K562 (cell line): ENCODE measurements around the gene ASS1. TPM values are rescaled to one million over a fixed set of nuclear protein-coding genes. Genes with fewer than 3 reads are reported as not detected.

Experiments used
- ATF4 ChIP-seq: fragments of 450-650 bp; formaldehyde crosslinking; IDR thresholded peaks from 2 replicates; pipeline ENCODE4 v1.4.0; 2022; ENCODE audit warnings: mild to moderate bottlenecking, moderate library complexity
- CBFB ChIP-seq: sonication (generic); formaldehyde crosslinking; IDR thresholded peaks from 2 replicates; pipeline ENCODE4 v1.4.0; 2020; ENCODE audit warnings: mild to moderate bottlenecking, missing genetic modification reagents
- ESRRA ChIP-seq: fragments of 450-650 bp; IDR thresholded peaks from 2 replicates; pipeline ENCODE4 v1.6.1; 2014; ENCODE audit warnings: low read depth, mild to moderate bottlenecking, moderate library complexity, borderline replicate concordance
- FOS ChIP-seq: IDR thresholded peaks from 3 replicates; pipeline ENCODE4 v1.6.1; 2011; ENCODE audit not compliant: insufficient read length; ENCODE audit errors: extremely low read depth
- KLF6 ChIP-seq: fragments of 250-450 bp; sonication (Bioruptor Pico); IDR thresholded peaks from 2 replicates; pipeline ENCODE4 v1.4.0; 2020; ENCODE audit warnings: mild to moderate bottlenecking, moderate library complexity, borderline replicate concordance
- L3MBTL2 ChIP-seq: fragments of 450-650 bp; IDR thresholded peaks from 2 replicates; pipeline ENCODE4 v1.6.1; 2016; ENCODE audit warnings: mild to moderate bottlenecking, moderate library complexity
- MTA3 ChIP-seq: fragments of 450-650 bp; formaldehyde crosslinking; IDR thresholded peaks from 2 replicates; pipeline ENCODE4 v1.6.1; 2017; ENCODE audit warnings: mild to moderate bottlenecking, borderline replicate concordance
- NFYB ChIP-seq: IDR thresholded peaks from 2 replicates; pipeline ENCODE4 v1.6.1; 2011; ENCODE audit warnings: mild to moderate bottlenecking, moderate library complexity; ENCODE audit not compliant: insufficient read length; ENCODE audit errors: extremely low read depth
- POLR2G ChIP-seq: fragments of 200-400 bp; formaldehyde crosslinking; IDR thresholded peaks from 2 replicates; pipeline ENCODE4 v1.6.1; 2017; ENCODE audit warnings: low read depth, mild to moderate bottlenecking, antibody characterized with exemption, low read length, moderate library complexity
- PTBP1 ChIP-seq: fragments of 200-400 bp; formaldehyde crosslinking; IDR thresholded peaks from 2 replicates; pipeline ENCODE4 v1.6.1; 2017; ENCODE audit warnings: low read depth, low read length
- SAFB ChIP-seq: fragments of 200-400 bp; formaldehyde crosslinking; IDR thresholded peaks from 2 replicates; pipeline ENCODE4 v1.6.1; 2017; ENCODE audit warnings: low read depth, low read length, borderline replicate concordance
- SMARCE1 ChIP-seq: fragments of 450-650 bp; IDR thresholded peaks from 2 replicates; pipeline ENCODE4 v1.7.1; 2016; ENCODE audit warnings: mild to moderate bottlenecking
- SRSF3 ChIP-seq: fragments of 200-400 bp; formaldehyde crosslinking; IDR thresholded peaks from 2 replicates; pipeline ENCODE4 v1.6.1; 2016; ENCODE audit warnings: mild to moderate bottlenecking, low read length, moderate library complexity; ENCODE audit not compliant: insufficient read depth
- STAT5A ChIP-seq: IDR thresholded peaks from 2 replicates; pipeline ENCODE4 v1.6.1; 2012; ENCODE audit warnings: low read length, inconsistent platforms, borderline replicate concordance
- TFAM ChIP-seq: fragments of 250-450 bp; sonication (Bioruptor Pico); conservative IDR thresholded peaks from 2 replicates; pipeline ENCODE4 v1.5.0; 2021; ENCODE audit warnings: mild to moderate bottlenecking, moderate library complexity
- TRIM28 ChIP-seq: fragments of 450-650 bp; IDR thresholded peaks from 2 replicates; pipeline ENCODE4 v1.6.1; 2017
- YY1 ChIP-seq, 3 experiments: IDR thresholded peaks; 2 replicates each; pipeline ENCODE4 v1.6.1; 2011; ENCODE audit warnings: low read length in 2 of 3, mild to moderate bottlenecking in 2 of 3, moderate library complexity in 2 of 3, borderline replicate concordance in 1 of 3, control low read depth in 1 of 3, low read depth in 1 of 3; ENCODE audit not compliant: insufficient read depth in 3 of 3, insufficient replicate concordance in 2 of 3, control insufficient read depth in 1 of 3, insufficient read length in 1 of 3; ENCODE audit errors: extremely low read depth in 1 of 3
- ZBTB17 ChIP-seq: fragments of 450-650 bp; formaldehyde crosslinking; IDR thresholded peaks from 2 replicates; pipeline ENCODE4 v1.4.0; 2020; ENCODE audit warnings: mild to moderate bottlenecking
- ZNF165 ChIP-seq: fragments of 250-450 bp; sonication (Bioruptor Pico); IDR thresholded peaks from 2 replicates; pipeline ENCODE4 v1.4.0; 2020; ENCODE audit warnings: borderline replicate concordance
- ZNF431 ChIP-seq: sonication (generic); formaldehyde crosslinking; IDR thresholded peaks from 2 replicates; pipeline ENCODE4 v1.8.0; 2022; ENCODE audit warnings: mild to moderate bottlenecking, missing genetic modification reagents
- ZNF740 ChIP-seq, 3 experiments: fragments of 200-800 bp in 1 of 3; sonication (Bioruptor generic) in 1 of 3; sonication (generic) in 1 of 3; formaldehyde crosslinking in 1 of 3; IDR thresholded peaks; 2 replicates each; pipeline versions ENCODE4 v1.6.1 to v1.8.0; 2016 to 2022; ENCODE audit warnings: mild to moderate bottlenecking in 2 of 3, missing compliant biosample characterization in 2 of 3, missing genetic modification characterization in 2 of 3, missing genetic modification reagents in 1 of 3
- ZNF766 ChIP-seq: fragments of 200-800 bp; sonication (Bioruptor generic); conservative IDR thresholded peaks from 2 replicates; pipeline ENCODE4 v1.6.1; 2016; ENCODE audit warnings: missing genetic modification characterization, missing compliant biosample characterization
- polyA plus RNA-seq, 8 experiments: library from polyadenylated mRNA; depleted of rRNA in 4 of 8; stranded (reverse) in 5 of 8; unstranded in 3 of 8; fragments of >200 nt; fragmentation: Nextera tagmentation in 2 of 8; fragmentation: Illumina TruSeq in 1 of 8; extraction: Ambion mirVana in 2 of 8; extraction: Trizol in 1 of 8; gene quantifications; 2 replicates each; pipeline versions ENCODE4 v1.2.1 to v1.2.3, GENCODE V29; 2011 to 2014; ENCODE audit warnings: inconsistent platforms in 1 of 8, missing spikeins in 1 of 8
- total RNA-seq, 7 experiments: library from RNA; depleted of rRNA in 6 of 7; stranded (reverse); fragments of >200 nt in 6 of 7; fragmentation: Illumina TruSeq in 2 of 7; extraction: Trizol in 2 of 7; gene quantifications; 2 replicates each; pipeline versions ENCODE4 v1.2.1 to v1.2.3, GENCODE V29; 2011 to 2021; ENCODE audit warnings: low replicate concordance in 1 of 7
- TF ChIP-seq, protein P1 (sequence below): fragments of 450-650 bp; formaldehyde crosslinking; IDR thresholded peaks from 2 replicates; pipeline ENCODE4 v1.4.0; 2020; ENCODE audit warnings: mild to moderate bottlenecking, moderate library complexity
- TF ChIP-seq, protein P2 (sequence below): fragments of 450-650 bp; IDR thresholded peaks from 2 replicates; pipeline ENCODE4 v1.6.1; 2017; ENCODE audit warnings: mild to moderate bottlenecking, moderate library complexity

Gene ASS1
- total and polyA plus RNA-seq, 9 of the 15 experiments (the other 6 are each of a cell fraction or from before 2014, with no cell fraction given), result 1.5 to 5.7 (median 3.7) TPM

DNA sequence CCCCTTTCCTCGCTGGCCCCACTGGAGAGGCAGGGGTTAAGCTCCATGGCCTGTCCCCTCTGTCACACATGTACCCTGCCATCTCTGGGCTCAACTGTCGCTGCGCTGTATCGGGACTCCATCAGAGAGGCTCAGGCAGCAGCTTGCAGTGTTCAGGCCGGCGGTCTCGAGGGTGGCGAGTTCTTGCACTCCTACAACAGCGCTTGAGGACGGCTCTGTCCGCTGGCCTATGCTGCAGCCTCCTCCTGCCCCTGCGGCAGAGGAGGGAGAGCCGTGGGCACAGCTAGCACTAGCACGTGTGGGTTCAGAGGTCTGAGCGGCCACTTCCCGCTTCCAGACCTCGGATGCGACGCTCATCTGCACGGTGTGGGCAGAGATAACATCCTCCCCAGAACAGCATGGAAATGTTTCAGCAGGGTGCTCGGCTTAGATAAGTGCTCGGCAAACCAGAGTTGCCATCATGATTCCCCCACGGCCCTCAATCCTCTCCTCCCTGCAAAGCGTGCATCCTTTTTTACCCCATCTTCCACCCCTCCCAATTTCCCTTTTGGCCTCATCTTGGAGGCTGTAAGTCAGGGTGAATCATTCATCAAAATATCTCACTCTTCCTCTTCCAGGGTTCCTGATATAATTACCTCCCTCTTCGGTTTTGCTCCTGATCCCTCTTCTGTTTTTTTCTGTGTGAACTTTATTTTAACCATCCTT is 92.7 kb downstream of the ASS1 start (continued):
- TF ChIP-seq SMARCE1, result peak; percentile 97
- TF ChIP-seq STAT5A, result peak; percentile 92
- TF ChIP-seq, protein P1, sequence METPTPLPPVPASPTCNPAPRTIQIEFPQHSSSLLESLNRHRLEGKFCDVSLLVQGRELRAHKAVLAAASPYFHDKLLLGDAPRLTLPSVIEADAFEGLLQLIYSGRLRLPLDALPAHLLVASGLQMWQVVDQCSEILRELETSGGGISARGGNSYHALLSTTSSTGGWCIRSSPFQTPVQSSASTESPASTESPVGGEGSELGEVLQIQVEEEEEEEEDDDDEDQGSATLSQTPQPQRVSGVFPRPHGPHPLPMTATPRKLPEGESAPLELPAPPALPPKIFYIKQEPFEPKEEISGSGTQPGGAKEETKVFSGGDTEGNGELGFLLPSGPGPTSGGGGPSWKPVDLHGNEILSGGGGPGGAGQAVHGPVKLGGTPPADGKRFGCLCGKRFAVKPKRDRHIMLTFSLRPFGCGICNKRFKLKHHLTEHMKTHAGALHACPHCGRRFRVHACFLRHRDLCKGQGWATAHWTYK (CRISPR knock-in tag), result peak; percentile 95
- TF ChIP-seq TFAM (CRISPR knock-in tag), result no peak
- TF ChIP-seq, protein P2, sequence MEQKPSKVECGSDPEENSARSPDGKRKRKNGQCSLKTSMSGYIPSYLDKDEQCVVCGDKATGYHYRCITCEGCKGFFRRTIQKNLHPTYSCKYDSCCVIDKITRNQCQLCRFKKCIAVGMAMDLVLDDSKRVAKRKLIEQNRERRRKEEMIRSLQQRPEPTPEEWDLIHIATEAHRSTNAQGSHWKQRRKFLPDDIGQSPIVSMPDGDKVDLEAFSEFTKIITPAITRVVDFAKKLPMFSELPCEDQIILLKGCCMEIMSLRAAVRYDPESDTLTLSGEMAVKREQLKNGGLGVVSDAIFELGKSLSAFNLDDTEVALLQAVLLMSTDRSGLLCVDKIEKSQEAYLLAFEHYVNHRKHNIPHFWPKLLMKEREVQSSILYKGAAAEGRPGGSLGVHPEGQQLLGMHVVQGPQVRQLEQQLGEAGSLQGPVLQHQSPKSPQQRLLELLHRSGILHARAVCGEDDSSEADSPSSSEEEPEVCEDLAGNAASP, result no peak
- TF ChIP-seq ZNF165 (CRISPR knock-in tag), result no peak
- no peak for TF ChIP-seq SRSF3
- peak; percentile 91 for TF ChIP-seq ZNF766 (CRISPR knock-in tag)
- TF ChIP-seq SAFB, result peak; percentile 90
- peak in 1 of 3 experiments; percentile 58 for TF ChIP-seq YY1 (IDR thresholded peaks at IDR 0.05; ENCODE audit: borderline replicate concordance in 1 of 3, control insufficient read depth in 1 of 3, extremely low read depth in 1 of 3, insufficient read depth in 3 of 3, insufficient read length in 1 of 3, insufficient replicate concordance in 2 of 3, low read depth in 1 of 3, low read length in 2 of 3)
- no peak for TF ChIP-seq KLF6 (CRISPR knock-in tag)
- peak; percentile 61; the same call in 1 of the 2 replicates for TF ChIP-seq ATF4 (CRISPR knock-in tag)
- peak; percentile 55; the same call in 1 of the 2 replicates for TF ChIP-seq ZNF740 (CRISPR knock-in tag; IDR thresholded peaks at IDR 0.05)
- no peak for TF ChIP-seq ZNF740 (tag; IDR thresholded peaks at IDR 0.05)
- peak; percentile 73 for TF ChIP-seq POLR2G
- no peak for TF ChIP-seq CBFB (CRISPR knock-in tag)
- TF ChIP-seq ZNF431 (CRISPR knock-in tag), result no peak
- no peak for TF ChIP-seq PTBP1
- TF ChIP-seq MTA3, result peak; percentile 97
- TF ChIP-seq ZBTB17, result peak; percentile 80
- peak; percentile 97 for TF ChIP-seq L3MBTL2
- peak; percentile 68; the same call in 1 of the 2 replicates for TF ChIP-seq ESRRA
- peak; percentile 62; the same call in 1 of the 2 replicates for TF ChIP-seq TRIM28
- TF ChIP-seq NFYB, result no peak
- TF ChIP-seq FOS, result no peak
